K562 (cell line): ENCODE data around the gene NR2F2. TPM values are rescaled to one million over a fixed set of nuclear protein-coding genes. Genes with fewer than 3 reads are reported as not detected.

ENCODE experiments used
- ASH1L ChIP-seq: fragments of 450-650 bp; IDR thresholded peaks from 2 replicates; pipeline ENCODE4 v1.6.1; 2018; ENCODE audit warnings: borderline replicate concordance, mild to moderate bottlenecking, low read depth; ENCODE audit not compliant: partially characterized antibody
- FUS ChIP-seq: fragments of 200-400 bp; formaldehyde crosslinking; optimal IDR thresholded peaks from 2 replicates; pipeline ENCODE3; 2017; ENCODE audit warnings: low read depth, low read length
- HDGF ChIP-seq: fragments of 450-650 bp; IDR thresholded peaks from 2 replicates; pipeline ENCODE4 v1.6.1; 2016
- HLTF ChIP-seq: fragments of 450-650 bp; IDR thresholded peaks from 2 replicates; pipeline ENCODE4 v1.6.1; 2016
- HNRNPUL1 ChIP-seq: fragments of 200-400 bp; formaldehyde crosslinking; IDR thresholded peaks from 2 replicates; pipeline ENCODE4 v1.6.1; 2017; ENCODE audit warnings: low read length
- NBN ChIP-seq: fragments of 450-650 bp; IDR thresholded peaks from 2 replicates; pipeline ENCODE4 v1.6.1; 2016; ENCODE audit warnings: low read depth, mild to moderate bottlenecking
- PCBP1 ChIP-seq: fragments of 200-400 bp; formaldehyde crosslinking; IDR thresholded peaks from 2 replicates; pipeline ENCODE4 v1.6.1; 2018; ENCODE audit warnings: mild to moderate bottlenecking, low read depth, low read length; ENCODE audit not compliant: poor library complexity, severe bottlenecking
- PRPF4 ChIP-seq: fragments of 200-400 bp; formaldehyde crosslinking; IDR thresholded peaks from one replicate; pipeline ENCODE4 v1.6.1; 2017; ENCODE audit warnings: low read length, low read depth, mild to moderate bottlenecking; ENCODE audit not compliant: insufficient read depth, poor library complexity, severe bottlenecking
- TFAP4 ChIP-seq: sonication (generic); formaldehyde crosslinking; IDR thresholded peaks from 2 replicates; pipeline ENCODE4 v1.8.0; 2022; ENCODE audit warnings: missing genetic modification reagents, mild to moderate bottlenecking, moderate library complexity, borderline replicate concordance
- ZBTB26 ChIP-seq: fragments of 450-650 bp; formaldehyde crosslinking; IDR thresholded peaks from 2 replicates; pipeline ENCODE4 v1.4.0; 2022; ENCODE audit warnings: missing genetic modification characterization
- ZNF586 ChIP-seq: fragments of 450-650 bp; formaldehyde crosslinking; conservative IDR thresholded peaks from 2 replicates; pipeline ENCODE4 v1.4.0; 2020; ENCODE audit warnings: mild to moderate bottlenecking, moderate library complexity
- polyA plus RNA-seq, 8 experiments: library from polyadenylated mRNA; depleted of rRNA in 4 of 8; stranded (reverse) in 5 of 8; unstranded in 3 of 8; fragments of >200 nt; fragmentation: Nextera tagmentation in 2 of 8; fragmentation: Illumina TruSeq in 1 of 8; extraction: Ambion mirVana in 2 of 8; extraction: Trizol in 1 of 8; gene quantifications; 2 replicates each; pipeline versions ENCODE4 v1.2.1 to v1.2.3, GENCODE V29; 2011 to 2014; ENCODE audit warnings: inconsistent platforms in 1 of 8, missing spikeins in 1 of 8
- total RNA-seq, 7 experiments: library from RNA; depleted of rRNA in 6 of 7; stranded (reverse); fragments of >200 nt in 6 of 7; fragmentation: Illumina TruSeq in 2 of 7; extraction: Trizol in 2 of 7; gene quantifications; 2 replicates each; pipeline versions ENCODE4 v1.2.1 to v1.2.3, GENCODE V29; 2011 to 2021; ENCODE audit warnings: low replicate concordance in 1 of 7

The NR2F2 gene
- total and polyA plus RNA-seq, 9 of the 15 experiments (the other 6 are each of a cell fraction or from before 2014, with no cell fraction given): 6.0 to 51.8 (median 11.1) TPM

DNA sequence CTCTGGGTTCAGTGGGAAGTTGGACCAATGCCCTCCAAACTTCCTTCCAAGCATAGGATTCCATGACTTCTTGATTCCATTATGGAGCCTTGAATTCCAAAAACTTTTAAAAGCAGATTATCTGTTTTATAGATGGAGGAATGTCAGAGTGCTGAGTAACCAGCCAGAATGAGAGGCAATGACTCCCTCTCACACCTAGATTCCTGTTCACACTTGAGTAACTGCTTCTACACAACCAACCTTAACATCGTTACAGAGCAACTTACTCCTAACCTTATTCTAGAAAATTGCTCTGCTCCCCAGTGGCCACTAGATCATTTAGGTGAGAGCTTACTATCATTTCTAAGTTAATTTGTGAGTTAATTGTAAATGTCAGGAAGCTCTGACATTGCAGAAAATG is 24.2 kb upstream of the NR2F2 start (continued):
- TF ChIP-seq PCBP1: no peak
- no peak for TF ChIP-seq ZNF586 (CRISPR knock-in tag)
- TF ChIP-seq FUS: no peak
- no peak for TF ChIP-seq PRPF4
- no peak for TF ChIP-seq ZBTB26
- no peak for TF ChIP-seq HDGF
- no peak for TF ChIP-seq NBN
- TF ChIP-seq ASH1L: no peak
- no peak for TF ChIP-seq HNRNPUL1
- no peak for TF ChIP-seq TFAP4
- TF ChIP-seq HLTF: no peak
